GM18526 (cell line): ENCODE results near the gene DUS1L.
A peak's percentile ranks its signal among the peaks of the same experiment; 100 is the strongest.

Source experiments
- POLR2A ChIP-seq: IDR thresholded peaks from 3 replicates; pipeline ENCODE4 v1.6.1; 2011; ENCODE audit not compliant: insufficient read length; ENCODE audit errors: extremely low read depth

Gene DUS1L

DNA sequence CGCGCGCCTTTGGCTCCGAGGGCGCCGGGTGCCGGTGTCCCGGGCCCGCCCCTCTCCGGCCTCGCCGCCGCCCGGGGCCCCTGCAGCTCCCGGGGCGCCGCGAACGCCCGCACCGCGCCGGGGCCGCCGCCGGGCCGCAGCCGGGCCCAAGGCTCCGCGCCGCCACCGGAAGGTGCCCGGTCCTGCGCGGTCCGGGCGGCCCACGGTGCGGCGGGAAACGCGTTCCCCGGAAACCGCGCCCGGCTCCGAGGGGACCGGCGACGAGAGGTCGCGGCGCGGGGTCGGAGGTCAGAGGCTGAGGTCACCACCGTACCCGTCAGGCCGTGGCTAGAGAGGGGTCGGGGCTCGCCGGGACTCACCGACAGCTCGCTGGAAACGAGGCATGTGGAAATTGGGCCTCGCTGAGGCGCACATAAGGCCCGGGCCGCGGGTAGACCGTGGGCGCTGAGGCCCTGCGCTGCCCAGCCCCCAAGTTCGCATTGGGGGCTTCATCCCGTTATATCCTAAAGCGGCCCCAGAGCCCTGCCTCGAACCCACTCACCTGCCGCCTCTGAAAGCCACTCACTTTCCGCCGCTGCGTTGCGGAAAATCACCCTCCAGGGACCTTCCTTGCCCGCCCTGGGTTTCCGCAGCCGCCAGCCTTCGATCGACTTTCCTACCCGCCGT lies at the start of gene DUS1L:
Gene DUS1L (minus strand): TSS at position 167 of the 666 bp plus-strand sequence. CDS start 745 bp downstream, outside the sequence.
- peak; percentile 76 for TF ChIP-seq POLR2A

DNA sequence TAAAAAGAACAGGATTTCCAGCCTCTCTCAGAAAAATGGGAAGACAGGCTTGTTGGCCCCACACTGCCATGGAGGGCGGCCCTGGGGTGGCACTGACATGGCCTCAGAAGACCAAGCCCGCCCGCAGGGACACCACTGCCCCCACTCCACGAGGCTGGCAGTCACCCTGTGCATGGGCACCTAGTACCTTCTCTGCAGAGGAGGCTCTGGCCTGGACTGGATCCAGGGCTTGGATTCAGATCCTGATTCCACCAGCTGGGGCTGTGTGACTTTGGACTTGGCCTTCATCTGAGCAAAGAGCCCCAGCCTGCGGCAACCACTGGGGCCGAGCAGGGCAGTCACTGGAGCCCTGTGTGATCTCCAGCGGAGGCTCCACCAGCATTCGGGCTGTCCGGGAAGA lies 49.3 kb upstream of the DUS1L start:
- TF ChIP-seq POLR2A = no peak

GRCh38 chr17:82114447-82114846 lies 48.8 kb upstream of the DUS1L start:
- TF ChIP-seq POLR2A = no peak

- TF ChIP-seq POLR2A = no peak
Measured at GRCh38 chr17:82113941-82114340, 48.3 kb upstream of the DUS1L start.

DNA sequence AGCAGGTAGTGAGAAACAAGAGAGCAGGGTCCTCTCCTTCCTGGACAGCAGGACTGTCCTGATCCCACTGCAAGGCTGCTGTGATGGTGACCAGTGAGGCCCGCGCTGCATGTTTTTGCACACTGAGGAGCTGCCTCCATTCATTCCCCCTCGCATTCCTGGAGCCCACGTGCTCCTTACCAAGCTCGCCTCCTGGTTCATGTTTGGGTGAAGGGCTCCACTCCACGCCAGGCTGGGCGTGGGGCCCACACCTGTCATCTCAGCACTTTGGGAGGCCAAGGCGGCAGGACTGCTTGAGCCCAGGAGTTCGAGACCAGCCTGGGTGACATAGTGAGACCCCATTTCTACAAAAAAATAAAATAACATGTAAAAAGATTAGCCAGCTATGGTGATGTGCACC lies 47.8 kb upstream of the DUS1L start:
- no peak for TF ChIP-seq POLR2A

DNA sequence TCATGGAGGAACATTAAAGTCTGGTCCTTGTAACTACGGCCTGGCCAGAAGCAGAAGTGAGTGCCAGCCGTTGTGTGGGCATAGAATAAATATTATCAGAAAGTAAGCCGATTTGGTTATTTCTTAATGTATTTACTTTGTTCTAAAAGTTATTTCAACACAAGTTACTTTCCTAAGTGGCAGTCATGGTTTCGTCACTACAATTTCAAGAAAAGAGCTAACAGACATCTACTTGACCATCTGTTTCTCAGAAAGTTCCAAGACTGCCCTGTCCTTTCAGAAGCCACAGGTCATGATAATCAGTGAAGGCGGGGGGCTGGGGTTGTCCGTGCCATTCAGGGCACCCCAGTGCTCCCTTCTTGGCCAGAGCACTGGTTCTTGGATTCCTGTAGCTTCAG lies 47.3 kb upstream of the DUS1L start:
- TF ChIP-seq POLR2A = no peak

DNA sequence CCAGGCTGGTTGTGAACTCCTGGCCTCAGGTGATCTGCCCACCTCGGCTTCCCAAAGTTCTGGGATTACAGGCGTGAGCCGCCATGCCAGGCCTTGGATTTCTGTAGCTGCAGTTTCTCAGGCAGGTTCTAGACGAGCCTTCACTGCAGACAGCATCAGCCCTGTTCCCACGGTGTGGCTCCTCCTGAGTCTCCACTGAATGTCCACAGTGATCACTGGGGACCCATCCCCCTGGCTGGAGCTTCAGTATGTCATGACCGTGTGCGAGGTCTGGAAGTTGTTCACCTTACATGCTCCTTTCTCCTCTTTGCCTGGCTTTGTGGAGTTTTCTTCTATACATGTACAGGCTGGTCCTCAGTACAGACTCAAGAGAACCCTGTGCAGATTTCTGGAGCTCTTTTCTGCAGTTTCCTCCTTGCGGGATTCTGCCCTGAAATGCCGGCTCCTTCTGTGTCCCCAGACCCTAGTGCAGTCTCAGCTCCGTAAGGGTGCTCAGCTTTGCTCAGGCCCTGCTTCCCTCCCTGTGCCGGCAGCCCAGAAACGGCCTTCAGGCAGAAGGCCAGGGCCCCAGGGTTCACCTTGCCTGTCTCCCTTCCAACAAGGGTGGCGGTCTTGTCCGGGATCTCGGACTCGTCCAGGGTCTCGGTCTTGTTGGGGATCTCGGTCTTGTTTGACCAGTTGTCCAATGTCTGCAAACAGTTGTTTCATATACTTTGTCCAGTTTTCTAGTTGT lies 46.7 kb upstream of the DUS1L start:
- TF ChIP-seq POLR2A = no peak

DNA sequence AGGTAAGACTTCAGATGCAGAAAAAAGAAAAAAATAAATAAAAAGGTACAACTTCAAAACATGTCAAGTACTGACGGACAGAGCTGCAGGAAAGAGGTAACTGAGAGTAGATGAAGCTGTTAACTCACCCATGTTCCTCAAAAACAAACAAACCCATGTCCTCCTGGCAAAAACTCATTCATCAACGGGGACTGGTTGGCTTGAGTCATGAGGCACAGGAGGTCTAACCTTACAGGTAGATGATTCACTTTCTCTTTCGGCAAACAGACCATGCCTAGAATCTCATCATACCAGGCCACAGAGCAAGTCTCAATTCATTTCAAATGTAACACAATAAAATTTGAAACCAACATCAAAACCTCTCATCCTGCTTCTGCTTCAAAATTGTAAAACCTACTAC lies 44.7 kb upstream of the DUS1L start:
- no peak for TF ChIP-seq POLR2A

- TF ChIP-seq POLR2A = no peak
Measured at GRCh38 chr17:82108961-82109475, 43.4 kb upstream of the DUS1L start.

GRCh38 chr17:82108496-82108945 lies 42.9 kb upstream of the DUS1L start:
- no peak for TF ChIP-seq POLR2A

DNA sequence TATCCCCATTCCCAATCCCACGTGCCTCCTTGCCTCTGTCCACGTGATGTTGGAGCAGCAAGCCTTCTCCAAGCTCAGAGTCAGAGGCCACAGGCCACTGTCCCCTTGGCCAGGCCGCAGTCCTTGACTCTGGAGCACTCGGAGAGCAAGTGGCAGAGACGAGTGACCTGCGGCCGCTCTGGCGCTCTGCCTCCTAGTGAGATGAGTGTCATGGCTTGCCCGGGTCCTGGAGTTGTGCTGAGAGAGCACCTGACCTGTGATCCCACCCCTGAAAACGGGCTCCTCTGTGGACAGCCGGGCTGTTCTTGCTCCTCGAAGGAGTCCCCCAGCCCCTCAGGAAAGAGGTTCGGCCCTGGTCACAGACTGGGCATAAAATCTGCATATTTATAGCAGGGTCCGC lies 42.4 kb upstream of the DUS1L start:
- TF ChIP-seq POLR2A = no peak

DNA sequence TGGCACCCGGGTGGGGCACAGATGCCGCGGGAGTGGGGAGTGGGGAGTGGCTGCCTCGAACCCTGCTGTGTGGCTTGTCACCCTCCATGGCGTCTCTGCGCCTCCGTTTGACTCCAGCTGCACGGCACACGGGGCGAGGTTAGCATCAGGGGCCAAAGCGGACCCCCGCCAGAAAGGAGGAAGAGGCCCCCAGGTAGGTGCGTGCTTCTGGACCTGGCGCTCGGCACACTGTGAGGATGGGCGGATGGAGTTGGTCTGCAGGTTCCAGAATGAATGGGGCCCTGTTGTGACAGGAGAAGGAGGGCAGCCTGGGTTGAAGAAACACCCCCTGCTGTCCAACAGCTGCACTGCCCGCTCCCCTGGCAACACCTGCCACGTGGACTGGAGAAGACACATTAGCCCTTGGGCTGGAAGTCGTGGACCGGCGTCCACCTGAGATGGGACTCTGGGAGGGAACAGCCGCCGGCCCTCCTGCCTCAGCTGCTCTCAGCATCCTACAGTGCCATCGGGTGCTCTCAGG lies 41.8 kb upstream of the DUS1L start:
- TF ChIP-seq POLR2A = no peak

DNA sequence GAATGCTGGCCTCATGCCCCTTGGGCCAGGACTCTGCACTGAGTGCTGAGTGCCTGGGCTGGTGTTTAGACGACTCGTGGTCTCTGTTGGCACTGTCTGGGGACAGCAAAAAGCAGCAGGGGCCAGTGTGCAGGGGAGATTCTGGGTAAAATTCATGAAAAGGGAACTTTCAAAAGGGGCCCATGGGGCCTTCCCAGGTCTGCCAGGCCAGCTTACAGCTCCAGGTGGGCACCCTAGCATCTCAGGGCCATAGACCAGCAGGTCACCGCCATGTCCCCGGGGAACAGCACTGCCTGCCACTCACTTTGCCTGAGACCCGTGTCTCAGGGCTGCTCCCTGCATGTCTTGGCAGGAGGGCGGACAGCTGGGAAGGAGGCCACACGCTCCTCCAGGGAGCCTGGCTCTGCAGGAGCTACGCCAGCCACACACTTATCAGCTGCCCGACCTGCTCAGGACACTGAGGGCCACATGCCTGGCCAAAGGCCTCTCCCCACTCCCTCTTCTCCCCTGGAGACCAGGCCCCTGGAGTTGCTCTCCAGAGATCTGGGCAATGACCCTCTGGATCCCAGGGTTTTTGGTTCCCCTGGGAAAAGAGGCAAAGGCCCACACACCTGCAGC lies 41.2 kb upstream of the DUS1L start:
- no peak for TF ChIP-seq POLR2A

GRCh38 chr17:82105882-82106687 lies 40.5 kb upstream of the DUS1L start:
- peak; percentile 95 for TF ChIP-seq POLR2A

DNA sequence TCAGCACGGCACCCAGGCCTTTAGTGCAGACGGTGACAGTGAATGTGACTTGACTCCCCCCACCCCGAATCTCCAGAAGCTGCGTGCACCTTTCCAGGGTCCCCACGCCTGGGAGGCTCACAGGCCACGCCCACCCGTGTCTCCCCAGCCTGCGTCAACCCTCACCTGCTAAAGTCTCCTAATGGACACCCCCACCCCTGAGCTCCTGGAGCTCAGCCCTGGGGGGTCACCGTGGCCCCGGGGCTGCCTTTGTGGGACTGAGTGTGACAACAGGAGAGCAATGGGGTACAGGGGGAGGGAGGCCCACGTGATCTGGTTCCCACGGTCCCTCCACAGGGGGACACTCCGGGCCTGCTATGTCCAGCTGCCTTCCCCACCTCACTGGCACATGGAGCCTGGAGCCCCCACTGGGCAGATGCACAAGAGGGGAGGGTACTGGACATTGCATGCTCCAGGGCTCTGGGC lies 39.8 kb upstream of the DUS1L start:
- no peak for TF ChIP-seq POLR2A
